HG03045 (cell line): ENCODE data around the gene ZFYVE28.
A peak's percentile ranks its signal among the peaks of the same experiment; 100 is the strongest.
"Not testable (repeated sequence)": the region's sequence is repeated elsewhere in the genome, so short reads cannot be mapped to it uniquely, and the experiment has no call there.

Source experiments
- ATAC-seq: cut with Tn5 transposase; IDR thresholded peaks from one replicate; pipeline ENCODE4 v1.9.1; 2021; ENCODE audit warnings: mild to moderate bottlenecking, moderate library complexity; ENCODE audit not compliant: unreplicated experiment

Gene ZFYVE28

DNA sequence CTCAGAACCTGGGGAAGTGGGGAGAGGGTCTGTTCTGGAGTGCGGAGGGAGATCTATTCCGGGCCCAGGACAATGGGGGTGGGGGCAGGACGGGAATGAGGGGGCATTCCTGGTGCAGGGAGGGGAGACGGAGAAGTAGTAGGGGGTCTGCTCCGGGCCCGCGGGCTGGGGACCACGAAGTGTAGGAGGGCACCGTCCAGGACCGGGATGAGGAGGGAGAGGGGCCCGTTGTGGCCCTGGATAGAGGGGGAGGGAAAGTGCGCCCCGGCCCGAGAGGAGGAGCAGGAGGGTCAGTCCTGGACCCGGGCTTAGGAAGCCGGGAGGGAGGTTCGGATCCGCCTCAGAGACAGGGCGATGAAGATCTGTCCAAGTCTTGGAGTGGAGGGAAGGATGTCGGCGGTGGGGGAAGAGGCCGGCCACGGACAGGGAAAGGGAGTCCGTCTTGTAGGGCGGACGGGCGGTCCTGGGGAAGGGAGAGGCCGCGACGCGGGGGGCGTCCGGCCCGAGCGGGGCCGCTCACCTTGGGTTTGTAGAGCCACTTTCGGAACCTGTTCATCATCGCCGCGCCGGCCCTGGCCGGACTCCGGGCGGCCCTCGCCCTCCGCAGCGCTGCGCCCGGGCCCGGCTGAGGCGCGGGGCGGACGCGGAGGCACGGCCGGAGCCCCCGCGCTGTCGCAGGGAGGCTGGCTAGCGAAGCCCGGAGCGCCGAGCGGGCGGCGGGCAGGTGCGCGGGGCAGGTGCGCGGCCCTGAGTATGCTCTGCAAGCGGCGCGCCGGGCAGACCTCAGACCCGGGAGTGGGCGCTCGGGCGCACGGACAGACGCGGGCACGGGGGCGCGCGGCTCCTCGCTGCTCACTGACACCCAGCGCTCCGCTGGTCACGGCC is at the start of gene ZFYVE28:
ZFYVE28 (minus strand) TSS at position 881 of the 885 bp plus-strand sequence; CDS start at position 559, 322 bp downstream.
- ATAC-seq: no peak

DNA sequence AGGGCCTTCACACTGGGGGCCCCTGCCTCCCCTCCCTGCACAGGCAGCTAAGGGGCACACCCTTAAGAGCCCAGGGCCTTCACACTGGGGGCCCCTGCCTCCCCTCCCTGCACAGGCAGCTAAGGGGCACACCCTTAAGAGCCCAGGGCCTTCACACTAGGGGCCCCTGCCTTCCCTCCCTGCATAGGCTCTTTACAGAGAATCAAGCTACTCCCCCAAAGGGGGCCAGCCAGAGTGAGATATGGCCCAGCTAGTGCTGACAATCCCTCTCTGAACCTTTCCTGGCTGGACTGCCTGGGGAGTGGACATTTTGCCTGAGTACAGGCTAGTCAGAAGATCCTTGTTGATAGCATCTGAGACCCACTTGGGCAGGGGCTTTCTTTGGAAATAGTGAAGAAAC is 47.1 kb upstream of the ZFYVE28 start:
- not testable (repeated sequence) for ATAC-seq

DNA sequence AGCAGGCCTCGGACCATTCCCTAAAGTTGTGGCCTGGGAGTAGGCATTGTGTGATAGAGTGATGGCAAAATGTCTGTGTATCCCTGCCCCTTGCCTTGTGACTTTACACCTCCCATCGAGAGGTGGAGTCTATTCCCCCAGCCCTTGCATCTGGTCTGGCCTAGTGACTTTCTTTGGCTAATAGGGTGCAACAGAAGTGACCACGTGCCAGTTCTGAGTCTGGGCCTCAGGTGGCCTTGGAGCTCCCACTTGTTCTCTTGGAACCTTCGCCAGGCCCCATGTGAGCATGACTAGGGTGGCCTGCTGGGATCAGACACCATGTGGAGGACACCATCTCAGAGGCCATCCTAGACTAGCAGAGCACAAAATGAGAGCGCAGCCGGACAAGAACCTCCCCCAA is 46.6 kb upstream of the ZFYVE28 start:
- no peak for ATAC-seq

- ATAC-seq: no peak
Observed at GRCh38 chr4:2462992-2463762, 44.7 kb upstream of the ZFYVE28 start.

DNA sequence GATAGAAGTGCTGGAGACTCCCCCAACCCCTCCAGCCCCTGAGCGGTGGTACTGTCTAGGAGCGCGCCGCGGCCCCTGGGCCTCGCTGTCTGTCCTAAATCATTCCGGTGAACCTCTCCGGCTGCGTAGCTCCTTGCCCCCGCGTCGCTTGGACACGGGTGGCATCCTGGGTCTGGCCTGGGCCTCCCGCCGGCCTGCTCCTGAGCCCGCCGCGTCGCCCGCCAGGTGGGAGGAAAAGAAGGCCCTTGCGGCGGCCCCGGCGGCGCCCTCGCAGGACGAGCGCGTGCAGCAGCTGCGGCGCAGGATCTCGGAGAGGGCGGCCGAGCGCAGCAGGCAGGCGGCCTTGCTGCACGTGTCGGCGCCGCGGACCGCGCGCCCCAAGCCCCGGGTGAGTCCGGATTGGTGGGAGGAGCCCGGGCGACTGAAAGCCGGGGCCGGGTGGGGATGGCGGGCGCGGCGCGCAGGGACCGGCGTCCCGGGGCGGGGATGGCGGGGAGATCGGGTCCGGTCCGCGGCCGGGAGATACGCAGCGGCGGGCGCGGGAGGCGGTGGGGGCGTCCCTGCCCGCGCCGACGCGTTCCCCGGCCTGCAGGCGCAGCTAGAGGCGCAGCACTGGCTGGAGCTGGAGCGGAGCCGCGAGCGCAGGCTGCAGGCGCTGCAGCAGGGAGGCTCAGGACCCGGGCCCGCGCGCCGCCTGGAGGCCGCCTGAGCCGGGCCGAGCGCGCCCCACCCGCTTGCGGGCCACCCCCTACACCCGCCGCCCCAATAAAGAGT is 44.0 kb upstream of the ZFYVE28 start:
- peak; percentile 69 for ATAC-seq

DNA sequence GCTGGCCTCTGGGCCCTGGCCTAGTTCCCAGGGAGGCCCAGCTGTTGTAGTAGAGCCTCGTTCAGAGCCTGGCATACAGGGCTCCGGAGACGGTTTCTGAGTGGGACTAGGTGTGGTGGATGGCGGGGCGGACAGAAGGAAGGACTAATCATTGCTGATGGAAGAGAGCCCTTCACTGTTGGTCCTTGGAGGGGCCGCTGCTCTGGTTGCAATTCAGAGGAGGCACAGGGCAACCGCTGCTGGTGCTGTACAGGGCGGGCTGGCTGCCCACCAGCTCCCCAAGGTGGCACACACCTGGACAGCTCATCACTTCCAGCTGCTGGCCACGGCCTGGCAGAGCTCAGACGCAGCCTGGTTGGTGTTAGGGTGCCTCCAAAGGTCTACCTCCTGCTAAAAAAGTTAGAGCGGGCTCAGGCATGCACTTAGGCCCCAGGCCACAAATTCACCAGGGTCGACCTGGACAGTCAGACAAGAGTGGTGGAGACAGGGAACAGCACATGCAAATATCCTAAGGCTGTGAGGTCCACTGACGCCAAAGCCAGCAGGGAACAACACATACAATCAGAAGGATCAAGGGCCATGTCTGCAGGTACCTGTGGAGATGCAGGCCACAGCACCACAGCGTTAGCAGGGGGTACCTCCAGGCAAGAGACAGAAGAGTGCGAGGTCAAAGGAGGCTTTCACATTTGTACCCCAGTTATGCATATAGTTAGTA is 43.0 kb upstream of the ZFYVE28 start:
- no peak for ATAC-seq

GRCh38 chr4:2459589-2460349 is 41.3 kb upstream of the ZFYVE28 start:
- ATAC-seq: no peak

GRCh38 chr4:2458546-2459491 is 40.4 kb upstream of the ZFYVE28 start:
- ATAC-seq: no peak

- ATAC-seq: no peak
Observed at GRCh38 chr4:2457481-2458295, 39.2 kb upstream of the ZFYVE28 start.

DNA sequence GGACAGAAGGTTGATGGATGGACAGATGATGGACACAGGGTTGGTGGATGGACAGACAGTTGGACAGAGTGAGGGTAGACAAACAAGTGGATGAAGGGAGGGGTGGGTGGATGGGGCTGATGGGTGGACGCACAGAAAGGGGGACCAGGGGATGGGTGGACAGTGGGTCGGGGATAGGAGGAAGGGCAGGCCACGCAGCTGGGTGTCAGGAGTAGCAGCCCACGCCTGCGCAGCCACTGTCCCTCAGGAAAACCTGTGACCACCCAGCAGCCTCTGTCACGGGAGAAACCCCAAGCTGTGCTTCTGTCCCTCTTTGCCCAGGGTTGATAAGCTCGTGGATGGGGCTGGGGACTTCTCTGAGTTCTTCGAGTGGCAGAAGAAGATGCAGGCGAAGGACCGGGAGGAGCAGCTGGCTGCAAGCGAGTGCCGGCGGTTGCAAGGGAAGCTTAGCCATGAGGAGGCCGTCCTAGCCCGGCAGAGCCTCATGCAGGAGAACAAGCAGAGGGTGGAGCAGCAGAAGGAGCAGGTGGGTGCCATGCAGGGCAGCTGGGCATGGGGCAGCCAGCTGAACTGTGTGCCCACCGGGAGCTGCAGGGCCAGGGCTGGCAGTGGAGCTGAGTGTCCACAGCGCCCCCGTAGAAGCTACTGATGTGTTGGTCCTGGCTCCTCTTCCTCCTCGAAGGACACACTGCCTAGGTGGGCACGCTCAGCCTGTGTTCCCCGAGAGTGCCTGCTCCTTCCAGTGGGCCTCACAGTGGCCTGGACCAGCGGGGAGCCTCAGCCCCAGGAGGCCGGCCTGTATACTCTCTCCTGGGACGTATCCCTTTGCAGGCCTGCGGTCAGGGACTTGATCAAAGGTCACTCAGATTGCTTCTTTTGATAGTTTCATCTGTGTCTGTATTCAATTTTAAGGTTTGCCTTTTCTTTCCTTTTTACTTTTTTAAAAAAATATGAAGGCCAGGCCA is 33.7 kb upstream of the ZFYVE28 start:
- ATAC-seq: no peak

DNA sequence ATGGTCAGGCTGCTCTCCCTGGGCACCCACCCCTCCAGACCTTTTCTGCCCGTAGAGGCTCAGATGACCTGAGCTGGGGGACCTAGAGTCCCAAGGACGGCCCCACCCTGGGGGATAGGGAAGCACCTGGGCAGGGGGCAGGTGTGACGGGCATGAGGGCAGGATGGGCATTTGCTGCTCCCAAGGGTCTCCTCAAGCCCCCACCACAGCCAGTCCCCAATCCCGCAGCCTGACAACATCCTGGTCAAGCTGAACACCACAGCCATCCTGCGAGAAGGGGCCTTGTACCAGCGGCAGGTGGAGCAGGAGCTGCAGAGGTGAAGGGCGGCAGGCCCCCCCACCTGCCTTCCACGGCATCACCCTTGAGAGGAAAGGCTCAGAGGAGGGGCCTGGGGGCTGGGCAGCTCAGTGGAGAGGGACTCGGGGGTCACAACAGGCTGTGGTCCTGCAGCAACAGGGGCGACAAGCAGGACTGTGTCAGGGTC is 32.6 kb upstream of the ZFYVE28 start:
- no peak for ATAC-seq

- no peak for ATAC-seq
Observed at GRCh38 chr4:2450394-2451035, 32.1 kb upstream of the ZFYVE28 start.

DNA sequence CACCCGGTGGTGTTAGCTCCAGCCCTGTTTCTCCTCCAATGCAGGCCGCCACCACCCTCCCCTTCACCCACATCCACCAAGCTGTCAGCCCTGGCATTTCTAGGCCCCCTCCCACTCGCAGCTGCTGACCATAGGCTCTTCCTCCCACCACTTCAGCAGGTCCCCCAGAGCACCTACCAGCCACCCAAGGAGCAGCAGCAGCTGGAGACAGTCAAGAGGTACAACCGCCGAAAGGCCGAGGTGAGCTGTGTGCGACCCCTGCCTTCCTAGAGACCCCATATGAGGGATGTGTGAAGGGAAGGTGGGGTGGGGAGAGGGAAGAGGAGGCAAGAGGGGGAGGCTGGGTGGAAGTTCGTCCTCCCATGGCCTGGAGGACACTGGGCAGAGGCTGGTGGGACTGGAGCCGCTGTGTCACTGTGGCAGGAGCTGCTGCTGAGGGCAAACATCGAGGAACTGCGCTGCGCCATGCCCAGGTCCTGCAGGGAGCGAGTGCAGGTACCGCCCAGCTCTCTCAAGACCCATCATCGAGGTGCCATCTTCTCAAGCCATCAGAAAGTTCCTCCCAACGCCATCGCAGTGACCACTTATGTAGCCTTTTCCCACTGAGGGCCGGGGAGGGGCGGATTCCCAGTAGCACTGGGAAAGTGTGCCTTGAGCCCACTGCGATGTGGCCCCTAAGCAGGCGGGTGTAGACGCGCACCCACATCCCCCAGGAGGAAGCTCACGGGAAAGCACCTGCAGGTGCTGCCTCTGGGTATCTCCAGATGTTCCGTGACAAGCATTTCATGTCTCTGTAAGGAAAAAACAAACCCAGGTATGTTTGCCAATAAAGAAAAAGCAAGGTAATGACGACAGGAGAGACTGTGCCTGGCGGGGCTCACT is 31.3 kb upstream of the ZFYVE28 start:
- ATAC-seq: no peak

GRCh38 chr4:2449051-2449450 is 30.6 kb upstream of the ZFYVE28 start:
- ATAC-seq: no peak

DNA sequence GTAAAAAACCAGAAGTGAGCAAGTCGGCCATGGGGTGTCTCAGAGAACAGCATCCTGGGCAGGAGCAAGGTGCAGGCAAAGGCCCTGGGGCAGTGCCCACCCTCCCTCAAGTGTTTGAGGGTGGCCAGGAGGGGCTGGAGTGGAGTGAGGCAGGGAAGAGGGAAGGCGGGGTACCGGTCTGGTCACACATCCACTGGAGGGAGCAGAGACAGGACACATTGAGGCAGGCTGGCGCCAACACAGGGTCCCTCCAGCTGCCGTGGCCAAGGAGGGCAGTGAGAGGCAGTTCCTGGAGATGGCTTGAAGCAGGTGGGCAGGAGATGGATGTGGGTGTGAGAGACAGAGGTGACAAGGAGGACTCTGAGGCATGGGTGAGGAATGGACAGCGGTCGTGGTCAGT is 30.1 kb upstream of the ZFYVE28 start:
- ATAC-seq: no peak
